ENCODE measurements around the gene RGS16.

The RGS16 gene

DNA sequence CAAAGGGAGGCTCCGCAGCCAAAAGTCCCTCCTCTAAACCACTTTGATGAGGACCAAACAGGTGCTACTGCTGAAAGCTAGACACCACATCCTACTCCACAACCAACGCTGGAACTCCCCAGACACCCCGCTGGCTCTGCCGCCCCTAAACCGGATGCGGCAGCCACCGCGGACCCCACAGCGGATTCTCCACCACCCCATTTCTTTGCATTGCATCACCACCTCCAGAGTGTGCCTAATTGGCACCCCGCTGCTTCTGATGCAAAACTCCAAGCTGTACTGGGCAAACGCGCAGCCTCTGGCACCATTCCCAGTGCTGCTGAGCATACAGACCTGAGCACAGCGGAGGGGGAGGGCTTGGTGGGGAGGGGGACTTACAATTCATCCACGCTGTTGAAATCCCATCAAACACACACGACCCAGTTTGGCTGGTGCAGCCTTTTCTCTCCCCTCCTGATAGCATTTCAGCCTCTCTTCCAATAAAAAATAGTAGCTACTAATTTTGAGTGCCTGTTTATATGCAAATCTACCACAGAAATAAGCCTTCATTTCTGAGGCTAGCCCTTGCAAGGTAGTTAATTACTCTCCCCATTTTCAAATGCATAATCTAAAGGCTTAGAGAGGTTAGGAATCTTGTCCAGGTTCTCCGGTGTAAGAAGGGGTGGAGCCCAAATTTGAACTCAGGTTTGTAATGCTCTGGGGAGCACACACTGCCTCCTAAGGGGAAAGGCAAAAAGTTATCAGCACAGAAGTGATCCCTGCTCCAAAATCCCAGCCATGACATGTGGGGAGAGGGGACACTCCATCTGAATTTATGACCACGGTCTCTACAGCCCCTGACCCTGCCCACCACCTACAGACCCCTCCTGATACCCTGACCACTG is 12.2 kb upstream of the RGS16 start:
- peak; percentile 75 for DNase-seq (ENCODE audit: low spot score)
- TF ChIP-seq, protein P1, sequence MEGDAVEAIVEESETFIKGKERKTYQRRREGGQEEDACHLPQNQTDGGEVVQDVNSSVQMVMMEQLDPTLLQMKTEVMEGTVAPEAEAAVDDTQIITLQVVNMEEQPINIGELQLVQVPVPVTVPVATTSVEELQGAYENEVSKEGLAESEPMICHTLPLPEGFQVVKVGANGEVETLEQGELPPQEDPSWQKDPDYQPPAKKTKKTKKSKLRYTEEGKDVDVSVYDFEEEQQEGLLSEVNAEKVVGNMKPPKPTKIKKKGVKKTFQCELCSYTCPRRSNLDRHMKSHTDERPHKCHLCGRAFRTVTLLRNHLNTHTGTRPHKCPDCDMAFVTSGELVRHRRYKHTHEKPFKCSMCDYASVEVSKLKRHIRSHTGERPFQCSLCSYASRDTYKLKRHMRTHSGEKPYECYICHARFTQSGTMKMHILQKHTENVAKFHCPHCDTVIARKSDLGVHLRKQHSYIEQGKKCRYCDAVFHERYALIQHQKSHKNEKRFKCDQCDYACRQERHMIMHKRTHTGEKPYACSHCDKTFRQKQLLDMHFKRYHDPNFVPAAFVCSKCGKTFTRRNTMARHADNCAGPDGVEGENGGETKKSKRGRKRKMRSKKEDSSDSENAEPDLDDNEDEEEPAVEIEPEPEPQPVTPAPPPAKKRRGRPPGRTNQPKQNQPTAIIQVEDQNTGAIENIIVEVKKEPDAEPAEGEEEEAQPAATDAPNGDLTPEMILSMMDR (IDR thresholded peaks at IDR 0.05; ENCODE audit: extremely low read depth, missing control alignments) = no peak

DNA sequence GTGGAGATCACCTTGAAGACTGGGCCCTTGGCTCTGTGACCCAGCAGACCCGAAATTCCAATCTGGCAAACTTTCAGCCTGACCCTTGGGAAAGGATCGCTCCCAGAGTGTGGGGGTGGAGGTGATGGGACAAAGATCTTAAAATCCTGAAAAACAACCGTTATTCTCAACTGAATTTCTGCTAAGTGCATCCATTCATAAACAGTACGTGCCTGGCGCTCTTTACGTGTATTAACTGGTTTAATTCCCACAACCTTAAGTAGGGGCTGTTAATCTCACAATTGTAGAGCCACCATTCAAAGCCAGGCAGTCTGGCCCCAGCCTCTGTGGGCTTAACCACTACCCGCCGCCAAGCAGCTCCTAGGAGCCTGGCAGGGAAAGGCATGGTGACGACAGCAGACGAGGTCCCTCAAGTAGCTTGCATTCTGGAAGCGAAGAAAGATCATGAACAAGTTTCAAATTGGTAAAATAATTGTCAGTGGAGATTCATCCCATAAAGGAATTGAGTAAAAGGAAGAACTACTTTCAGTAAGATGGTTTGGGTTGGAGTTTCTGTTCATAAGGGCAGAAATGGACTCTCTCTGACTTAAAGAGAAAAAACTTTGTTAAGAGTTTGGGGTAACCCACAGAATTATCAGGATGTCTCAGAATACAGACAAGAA is 11.4 kb upstream of the RGS16 start:
- DNase-seq (ENCODE audit: low spot score) = no peak
- TF ChIP-seq, protein P1 (IDR thresholded peaks at IDR 0.05; ENCODE audit: extremely low read depth, missing control alignments) = no peak

DNA sequence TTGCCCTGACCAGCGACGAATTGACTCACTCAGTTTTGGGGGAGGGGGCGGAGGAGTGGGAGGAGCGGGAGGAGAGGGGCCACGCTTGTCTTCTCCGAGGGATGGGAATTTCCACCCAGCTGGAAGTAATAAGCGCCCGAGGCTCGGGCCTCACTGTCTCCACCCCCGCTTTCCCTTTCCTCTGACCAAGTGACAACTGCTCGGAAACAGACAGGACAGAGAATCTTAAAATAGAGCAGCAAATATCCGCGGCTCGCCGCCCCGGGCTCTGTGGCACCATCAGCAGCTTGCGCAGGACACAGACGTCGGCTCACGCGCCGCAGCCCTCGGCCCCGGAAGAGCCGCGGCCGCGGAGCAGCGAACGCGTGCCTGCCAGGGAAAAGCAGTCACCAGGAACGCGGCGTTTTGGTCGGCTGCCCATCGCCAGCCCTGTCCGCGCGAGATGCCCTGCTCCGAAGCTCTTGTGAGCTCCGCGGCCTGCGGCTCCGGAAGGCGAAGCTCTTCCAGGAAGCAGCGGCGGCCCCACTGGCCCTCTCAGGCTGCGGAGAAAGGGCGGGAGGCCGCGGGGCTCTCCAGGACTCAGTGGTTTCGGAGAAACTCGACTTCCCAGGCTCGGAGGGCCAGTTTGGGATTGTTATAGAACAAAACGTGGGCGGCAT is 10.7 kb upstream of the RGS16 start:
- TF ChIP-seq, protein P1 (IDR thresholded peaks at IDR 0.05; ENCODE audit: extremely low read depth, missing control alignments) = no peak
- DNase-seq (ENCODE audit: low spot score) = peak; percentile 63

DNA sequence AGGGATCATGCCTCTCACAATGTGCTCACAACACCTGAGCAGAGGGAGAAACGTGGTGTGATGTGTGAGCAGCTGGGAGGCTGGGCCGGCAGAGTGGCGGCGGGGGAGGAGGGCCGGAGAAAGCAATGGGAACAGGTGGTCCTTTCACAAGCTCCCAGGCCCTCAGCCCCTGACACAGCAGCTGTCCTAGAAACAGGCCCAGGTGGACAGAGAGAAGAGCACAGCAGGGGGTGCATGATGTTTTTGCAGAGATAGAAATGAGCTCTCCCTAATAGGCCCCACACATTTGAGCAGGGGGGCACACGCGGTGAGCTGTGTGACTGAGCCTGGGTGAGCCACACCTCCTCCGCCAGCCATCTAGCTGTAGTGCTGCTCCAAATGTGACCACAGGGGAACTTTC is 7.6 kb upstream of the RGS16 start:
- TF ChIP-seq, protein P1 (IDR thresholded peaks at IDR 0.05; ENCODE audit: extremely low read depth, missing control alignments) = no peak
- DNase-seq (ENCODE audit: low spot score) = no peak

DNA sequence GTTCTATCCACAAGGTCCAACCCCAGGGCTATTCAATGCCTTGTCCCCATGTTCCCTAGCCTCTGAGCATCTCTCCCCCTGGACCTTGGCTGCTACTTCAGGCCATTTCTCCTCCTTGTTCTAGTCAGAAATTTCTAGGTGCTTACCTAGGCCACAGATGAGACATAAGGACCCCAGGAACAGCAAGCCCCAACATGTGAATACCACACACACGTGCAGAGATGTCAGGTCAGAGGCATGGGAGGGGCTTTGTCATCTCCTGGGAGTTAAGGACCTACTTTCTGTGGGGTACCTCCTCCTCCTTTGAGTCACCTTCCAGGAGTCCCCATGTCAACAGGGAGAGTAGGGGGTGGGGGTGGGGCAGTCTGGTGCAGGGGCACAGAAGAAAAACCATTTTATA is 7.1 kb upstream of the RGS16 start:
- no peak for DNase-seq (ENCODE audit: low spot score)
- TF ChIP-seq, protein P1 (IDR thresholded peaks at IDR 0.05; ENCODE audit: extremely low read depth, missing control alignments) = no peak

DNA sequence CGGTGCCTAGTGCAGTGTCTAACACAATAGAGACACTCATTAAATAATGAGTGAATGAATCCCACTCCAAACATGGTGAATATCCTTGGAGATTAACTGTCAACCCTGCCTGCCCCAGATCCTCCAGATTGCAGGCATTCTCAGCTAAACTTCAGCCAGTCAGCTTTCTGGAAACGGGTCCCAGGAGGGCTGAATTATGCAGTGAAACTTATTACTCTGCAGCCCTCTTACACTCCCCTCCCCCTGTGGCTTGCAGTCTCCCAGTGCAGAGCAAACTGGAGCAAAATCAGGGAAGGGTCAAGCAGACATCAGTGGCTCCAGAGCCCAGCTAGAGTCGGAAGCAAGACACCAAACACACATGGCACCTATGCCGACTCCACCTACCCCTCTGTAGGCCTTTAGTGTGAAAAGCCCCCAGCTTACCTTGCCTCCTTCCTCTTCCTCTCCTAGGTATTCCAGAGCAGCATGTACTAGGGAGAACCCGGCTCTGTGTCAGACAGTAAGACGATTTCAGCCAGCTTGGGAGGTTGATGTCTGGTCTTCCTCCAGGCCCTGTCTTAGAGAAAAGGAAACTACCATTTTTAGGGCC is 6.5 kb upstream of the RGS16 start:
- TF ChIP-seq, protein P1 (IDR thresholded peaks at IDR 0.05; ENCODE audit: extremely low read depth, missing control alignments) = no peak
- no peak for DNase-seq (ENCODE audit: low spot score)
